ENCODE data around the gene MKLN1. TPM values are rescaled to one million over a fixed set of nuclear protein-coding genes. Genes with fewer than 3 reads are reported as not detected.

MKLN1 gene
- total RNA-seq, 4 donors from 2014 or later = 37.9 to 55.2 (median 41.3) TPM

- Histone ChIP-seq H3K9me3 (no peaks in the 10 kb centered on the region), H3K4me1 (peaks cover 15 to 23% (median 18%) of the 10 kb centered on the region in 4 donors), H3K36me3 (peaks cover 0 to 32% (median 11%) of the 10 kb centered on the region in 4 donors), H3K27me3 (no peaks in the 10 kb centered on the region), H3K27ac (replicated peaks in 1 of 4) (no peak overlapping the region), H3K4me3 (no peak overlapping the region)
- DNase-seq (ENCODE audit: extremely low spot score) = no peak
- WGBS = 97% methylated on average over 2 of the region's 2 CpGs
- TF ChIP-seq POLR2AphosphoS5 (IDR thresholded peaks at IDR 0.05) (no peak), POLR2A (IDR thresholded peaks at IDR 0.05; ENCODE audit: low read depth) (no peak), EP300 (IDR thresholded peaks at IDR 0.05) (no peak)
- TF ChIP-seq, protein P1, sequence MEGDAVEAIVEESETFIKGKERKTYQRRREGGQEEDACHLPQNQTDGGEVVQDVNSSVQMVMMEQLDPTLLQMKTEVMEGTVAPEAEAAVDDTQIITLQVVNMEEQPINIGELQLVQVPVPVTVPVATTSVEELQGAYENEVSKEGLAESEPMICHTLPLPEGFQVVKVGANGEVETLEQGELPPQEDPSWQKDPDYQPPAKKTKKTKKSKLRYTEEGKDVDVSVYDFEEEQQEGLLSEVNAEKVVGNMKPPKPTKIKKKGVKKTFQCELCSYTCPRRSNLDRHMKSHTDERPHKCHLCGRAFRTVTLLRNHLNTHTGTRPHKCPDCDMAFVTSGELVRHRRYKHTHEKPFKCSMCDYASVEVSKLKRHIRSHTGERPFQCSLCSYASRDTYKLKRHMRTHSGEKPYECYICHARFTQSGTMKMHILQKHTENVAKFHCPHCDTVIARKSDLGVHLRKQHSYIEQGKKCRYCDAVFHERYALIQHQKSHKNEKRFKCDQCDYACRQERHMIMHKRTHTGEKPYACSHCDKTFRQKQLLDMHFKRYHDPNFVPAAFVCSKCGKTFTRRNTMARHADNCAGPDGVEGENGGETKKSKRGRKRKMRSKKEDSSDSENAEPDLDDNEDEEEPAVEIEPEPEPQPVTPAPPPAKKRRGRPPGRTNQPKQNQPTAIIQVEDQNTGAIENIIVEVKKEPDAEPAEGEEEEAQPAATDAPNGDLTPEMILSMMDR (IDR thresholded peaks at IDR 0.05) = no peak
- intact Hi-C loops (cut with DNase I) = no loop called here
Observed at GRCh38 chr7:131483586-131483985, 155.9 kb downstream of the MKLN1 start.

DNA sequence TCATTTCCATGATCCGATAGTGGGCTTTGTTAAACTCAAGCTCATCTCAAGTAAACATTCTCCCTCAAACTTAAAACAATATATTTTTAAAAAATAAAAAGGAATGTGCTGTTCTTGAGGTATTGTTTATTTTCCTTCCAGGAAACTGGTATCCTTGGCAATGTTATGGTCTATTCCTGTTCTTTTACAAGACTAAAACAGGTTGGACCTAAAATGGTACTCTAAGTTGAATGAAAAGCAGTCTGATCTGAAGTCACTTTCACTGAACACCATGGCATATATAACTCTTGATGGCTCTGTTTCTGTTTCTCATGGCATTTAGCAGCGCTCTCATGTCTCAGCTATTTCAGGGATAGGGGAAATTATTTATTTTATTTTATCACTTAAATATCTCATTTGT is 158.7 kb downstream of the MKLN1 start:
- intact Hi-C loops (cut with DNase I) = no loop called here
- Histone ChIP-seq H3K4me1 (peaks cover 0 to 18% (median 18%) of the 10 kb centered on the region in 4 donors), H3K9me3 (no peaks in the 10 kb centered on the region), H3K36me3 (peaks cover 0 to 30% (median 8%) of the 10 kb centered on the region in 4 donors), H3K27me3 (no peaks in the 10 kb centered on the region), H3K4me3 (no peak overlapping the region), H3K27ac (replicated peaks in 1 of 4) (no peak overlapping the region)
- 86% methylated on average over 2 of the region's 2 CpGs for whole genome bisulfite sequencing
- TF ChIP-seq POLR2A (IDR thresholded peaks at IDR 0.05; ENCODE audit: low read depth) (no peak), EP300 (IDR thresholded peaks at IDR 0.05) (no peak), POLR2AphosphoS5 (IDR thresholded peaks at IDR 0.05) (no peak)
- TF ChIP-seq, protein P1 (IDR thresholded peaks at IDR 0.05) = no peak
- DNase-seq (ENCODE audit: extremely low spot score) = no peak

DNA sequence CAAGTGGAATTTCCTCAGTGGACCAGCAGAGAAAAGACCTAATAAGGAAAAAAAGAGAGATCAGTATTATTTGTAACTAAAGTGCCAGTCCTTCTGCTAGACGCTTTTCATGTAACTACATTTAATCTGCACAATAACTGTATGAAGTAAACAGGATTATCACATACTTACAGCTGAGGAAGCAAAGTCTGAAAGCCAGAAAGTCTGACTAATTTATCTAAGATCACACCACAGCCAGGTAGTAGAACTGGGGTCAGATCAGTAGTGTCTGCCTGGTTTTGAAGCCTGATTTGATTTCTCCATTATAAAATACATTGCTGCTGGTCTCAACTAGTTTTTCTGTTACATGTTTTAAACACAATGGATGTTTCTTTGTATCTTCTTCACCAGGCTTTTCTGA is 159.5 kb downstream of the MKLN1 start:
- Histone ChIP-seq H3K4me3 (no peak overlapping the region), H3K36me3 (peaks cover 0 to 28% (median 6%) of the 10 kb centered on the region in 4 donors), H3K4me1 (peaks cover 0 to 18% (median 18%) of the 10 kb centered on the region in 4 donors), H3K27me3 (no peaks in the 10 kb centered on the region), H3K27ac (replicated peaks in 1 of 4) (no peak overlapping the region), H3K9me3 (no peaks in the 10 kb centered on the region)
- DNase-seq (ENCODE audit: extremely low spot score) = no peak
- intact Hi-C loops (cut with DNase I) = no loop called here
- TF ChIP-seq, protein P1 (IDR thresholded peaks at IDR 0.05) = no peak
- no peak for TF ChIP-seq POLR2A (IDR thresholded peaks at IDR 0.05; ENCODE audit: low read depth)
- 76% methylated on average over 1 of the region's 1 CpG for WGBS

GRCh38 chr7:131488361-131488760 is 160.7 kb downstream of the MKLN1 start:
- no peak for TF ChIP-seq POLR2AphosphoS5 (IDR thresholded peaks at IDR 0.05)
- TF ChIP-seq, protein P1 (IDR thresholded peaks at IDR 0.05) = peak in 1 of 3 experiments; percentile 30
- H3K36me3 ChIP-seq = peaks cover 0 to 23% (median 5%) of the 10 kb centered on the region in 4 donors
- H3K27ac ChIP-seq (replicated peaks in 1 of 4) = no peak overlapping the region
- DNase-seq (ENCODE audit: extremely low spot score) = no peak
- intact Hi-C loops (cut with DNase I) = no loop called here
- peaks cover 0 to 18% (median 18%) of the 10 kb centered on the region in 4 donors for H3K4me1 ChIP-seq
- no peaks in the 10 kb centered on the region for H3K9me3 ChIP-seq
- H3K4me3 ChIP-seq = no peak overlapping the region
- H3K27me3 ChIP-seq = no peaks in the 10 kb centered on the region
- 78% methylated on average over 2 of the region's 2 CpGs for WGBS

DNA sequence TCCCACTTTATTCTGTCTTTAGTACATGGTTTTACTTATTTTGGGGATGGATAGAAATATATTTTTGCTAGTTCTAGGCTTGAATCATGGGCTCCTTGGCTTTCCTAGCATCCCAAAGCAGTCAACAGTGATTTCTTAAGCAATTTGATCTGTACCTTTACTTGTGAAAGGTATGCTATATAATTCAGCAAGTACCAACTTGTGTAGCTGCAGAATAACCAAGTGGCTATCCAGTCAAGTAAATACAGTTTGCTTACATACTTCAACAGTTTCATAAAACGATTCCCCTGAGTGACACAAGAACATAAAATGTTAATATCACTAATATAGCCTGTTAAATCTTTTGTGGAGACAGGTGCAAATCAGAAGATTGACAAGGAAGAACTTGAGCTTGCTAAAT is 161.5 kb downstream of the MKLN1 start:
- TF ChIP-seq POLR2A (IDR thresholded peaks at IDR 0.05; ENCODE audit: low read depth) = no peak
- TF ChIP-seq, protein P1 (IDR thresholded peaks at IDR 0.05) = no peak
- TF ChIP-seq POLR2AphosphoS5 (IDR thresholded peaks at IDR 0.05) = no peak
- TF ChIP-seq EP300 (IDR thresholded peaks at IDR 0.05) = no peak
- Histone ChIP-seq H3K4me3 (no peak overlapping the region), H3K27me3 (no peaks in the 10 kb centered on the region), H3K36me3 (peaks cover 0 to 19% (median 3%) of the 10 kb centered on the region in 4 donors), H3K4me1 (peaks cover 0 to 18% (median 18%) of the 10 kb centered on the region in 4 donors), H3K27ac (replicated peaks in 1 of 4) (no peak overlapping the region), H3K9me3 (no peaks in the 10 kb centered on the region)
- 85% methylated on average over 1 of the region's 1 CpG for WGBS
- DNase-seq (ENCODE audit: extremely low spot score) = no peak
- intact Hi-C loops (cut with DNase I) = no loop called here

Measured in esophagus muscularis mucosa (tissue), 4 donors.